ENCODE measurements around the gene NGEF. TPM values are rescaled to one million over a fixed set of nuclear protein-coding genes. Genes with fewer than 3 reads are reported as not detected.

Gene NGEF
- total and polyA plus RNA-seq, 2 donors from 2014 or later: 4.8 to 5.3 TPM

DNA sequence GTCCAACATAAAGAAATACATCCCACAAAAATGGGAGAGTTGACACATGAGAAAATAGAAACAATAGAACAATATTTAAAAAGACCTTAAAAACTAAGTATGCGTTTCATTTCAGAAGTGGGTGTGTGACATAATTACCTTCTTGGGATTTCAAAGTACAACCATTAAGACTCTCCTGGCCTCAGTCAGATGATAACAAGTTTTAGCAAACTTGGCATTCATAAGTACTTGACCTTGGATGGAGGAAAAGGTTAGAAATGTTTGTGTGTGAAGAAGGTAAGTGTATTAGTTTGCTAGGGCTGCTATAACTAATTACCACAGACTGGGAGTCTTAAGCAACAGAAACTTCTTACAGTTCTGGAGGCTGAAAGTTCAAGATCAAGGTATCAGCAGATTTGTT lies 4.9 kb upstream of the NGEF start:
- H3K9me3 ChIP-seq (ENCODE audit: control insufficient read depth in 2 of 3, insufficient read depth in 1 of 3, low read length in 3 of 3): no peaks in the 10 kb centered on the region
- intact Hi-C loops (cut with DNase I): no loop called here
- FAIRE-seq: no peak

DNA sequence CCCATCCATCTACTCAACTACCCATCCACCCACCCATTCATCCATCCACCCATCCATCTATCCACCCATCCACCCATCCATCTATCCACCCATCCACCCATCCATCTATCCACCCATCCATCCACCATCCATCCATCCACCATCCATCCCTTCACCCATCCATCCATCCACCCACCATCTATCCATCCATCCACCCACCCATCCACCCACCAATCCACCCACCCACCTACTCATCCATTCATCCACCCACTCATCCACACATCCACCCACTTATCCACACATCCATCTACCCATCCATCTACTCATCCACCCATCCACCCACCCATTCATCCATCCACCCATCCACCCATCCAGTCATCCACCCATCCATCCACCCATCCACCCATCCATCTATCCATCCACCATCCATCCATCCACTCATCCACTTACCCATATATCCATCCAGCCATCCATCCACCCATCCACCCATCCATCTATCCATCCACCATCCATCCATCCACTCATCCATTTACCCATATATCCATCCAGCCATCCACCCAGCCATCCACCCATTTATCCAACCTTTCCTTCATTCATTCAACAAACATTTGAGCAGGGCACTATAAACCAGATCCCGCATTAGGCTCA lies 2.1 kb upstream of the NGEF start:
- intact Hi-C loops (cut with DNase I): no loop called here
- FAIRE-seq (no peak), DNase-seq (no peak)
- Histone ChIP-seq H3K9me3 (ENCODE audit: control insufficient read depth in 2 of 3, insufficient read depth in 1 of 3, low read length in 3 of 3) (no peaks in the 10 kb centered on the region), H3K9ac (ENCODE audit: low read length in 3 of 3) (no peak overlapping the region), H3K27ac (ENCODE audit: low read depth in 2 of 2, low read length in 2 of 2) (no peak overlapping the region), H3K27me3 (ENCODE audit: control insufficient read depth, insufficient read depth, low read length) (no peaks in the 10 kb centered on the region), H3K4me1 (ENCODE audit: control insufficient read depth in 2 of 3, insufficient read depth in 2 of 3, low read depth in 1 of 3, low read length in 3 of 3) (peaks cover 0 to 7% (median 0%) of the 10 kb centered on the region in 3 donors), H3K36me3 (ENCODE audit: control insufficient read depth in 2 of 3, insufficient read depth in 3 of 3, low read length in 3 of 3) (no peaks in the 10 kb centered on the region), H3K4me3 (ENCODE audit: low read length in 3 of 3) (no peak overlapping the region)
- TF ChIP-seq, protein P1, sequence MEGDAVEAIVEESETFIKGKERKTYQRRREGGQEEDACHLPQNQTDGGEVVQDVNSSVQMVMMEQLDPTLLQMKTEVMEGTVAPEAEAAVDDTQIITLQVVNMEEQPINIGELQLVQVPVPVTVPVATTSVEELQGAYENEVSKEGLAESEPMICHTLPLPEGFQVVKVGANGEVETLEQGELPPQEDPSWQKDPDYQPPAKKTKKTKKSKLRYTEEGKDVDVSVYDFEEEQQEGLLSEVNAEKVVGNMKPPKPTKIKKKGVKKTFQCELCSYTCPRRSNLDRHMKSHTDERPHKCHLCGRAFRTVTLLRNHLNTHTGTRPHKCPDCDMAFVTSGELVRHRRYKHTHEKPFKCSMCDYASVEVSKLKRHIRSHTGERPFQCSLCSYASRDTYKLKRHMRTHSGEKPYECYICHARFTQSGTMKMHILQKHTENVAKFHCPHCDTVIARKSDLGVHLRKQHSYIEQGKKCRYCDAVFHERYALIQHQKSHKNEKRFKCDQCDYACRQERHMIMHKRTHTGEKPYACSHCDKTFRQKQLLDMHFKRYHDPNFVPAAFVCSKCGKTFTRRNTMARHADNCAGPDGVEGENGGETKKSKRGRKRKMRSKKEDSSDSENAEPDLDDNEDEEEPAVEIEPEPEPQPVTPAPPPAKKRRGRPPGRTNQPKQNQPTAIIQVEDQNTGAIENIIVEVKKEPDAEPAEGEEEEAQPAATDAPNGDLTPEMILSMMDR (IDR thresholded peaks at IDR 0.05; ENCODE audit: borderline replicate concordance, extremely low read depth, insufficient read depth): no peak

More for the DNA sequence above, 4.9 kb upstream of the NGEF start:
- no peak for DNase-seq
- Histone ChIP-seq H3K4me1 (ENCODE audit: control insufficient read depth in 2 of 3, insufficient read depth in 2 of 3, low read depth in 1 of 3, low read length in 3 of 3) (no peaks in the 10 kb centered on the region), H3K27ac (ENCODE audit: low read depth in 2 of 2, low read length in 2 of 2) (no peak overlapping the region), H3K9ac (ENCODE audit: low read length in 3 of 3) (no peak overlapping the region), H3K27me3 (ENCODE audit: control insufficient read depth, insufficient read depth, low read length) (no peaks in the 10 kb centered on the region), H3K36me3 (ENCODE audit: control insufficient read depth in 2 of 3, insufficient read depth in 3 of 3, low read length in 3 of 3) (no peaks in the 10 kb centered on the region), H3K4me3 (ENCODE audit: low read length in 3 of 3) (no peak overlapping the region)
- TF ChIP-seq, protein P1 (IDR thresholded peaks at IDR 0.05; ENCODE audit: borderline replicate concordance, extremely low read depth, insufficient read depth): no peak

DNA sequence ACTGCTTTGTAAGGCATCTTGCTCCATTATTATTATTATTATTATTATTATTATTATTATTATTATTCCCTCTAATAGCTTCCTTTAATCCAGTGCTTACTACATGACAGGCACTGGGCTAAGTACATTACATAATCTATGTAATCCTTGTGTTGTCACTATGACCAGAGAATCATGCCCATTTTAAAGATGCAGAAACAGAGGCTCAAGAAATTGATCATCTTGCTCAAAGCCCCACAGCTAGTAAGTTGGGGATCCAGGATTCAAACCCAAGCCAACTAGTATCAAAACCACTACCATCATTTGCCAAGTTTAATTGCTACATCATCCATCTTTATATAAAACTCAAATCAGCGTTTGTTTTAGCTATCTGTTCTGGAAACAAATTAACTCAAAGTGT lies 594 bp upstream of the NGEF start:
- no peak overlapping the region for H3K9ac ChIP-seq (ENCODE audit: low read length in 3 of 3)
- TF ChIP-seq, protein P1 (IDR thresholded peaks at IDR 0.05; ENCODE audit: borderline replicate concordance, extremely low read depth, insufficient read depth): no peak
- intact Hi-C loops (cut with DNase I): no loop called here
- H3K36me3 ChIP-seq (ENCODE audit: control insufficient read depth in 2 of 3, insufficient read depth in 3 of 3, low read length in 3 of 3): no peaks in the 10 kb centered on the region
- H3K4me1 ChIP-seq (ENCODE audit: control insufficient read depth in 2 of 3, insufficient read depth in 2 of 3, low read depth in 1 of 3, low read length in 3 of 3): peaks cover 0 to 13% (median 0%) of the 10 kb centered on the region in 3 donors
- no peaks in the 10 kb centered on the region for H3K27me3 ChIP-seq (ENCODE audit: control insufficient read depth, insufficient read depth, low read length)
- FAIRE-seq (no peak), DNase-seq (no peak)
- no peak overlapping the region for H3K27ac ChIP-seq (ENCODE audit: low read depth in 2 of 2, low read length in 2 of 2)
- H3K4me3 ChIP-seq (ENCODE audit: low read length in 3 of 3): no peak overlapping the region
- no peaks in the 10 kb centered on the region for H3K9me3 ChIP-seq (ENCODE audit: control insufficient read depth in 2 of 3, insufficient read depth in 1 of 3, low read length in 3 of 3)
